GM12865 (cell line): ENCODE results near the gene ZYG11B.

Source experiments
- DNase-seq: peaks from one replicate; pipeline ENCODE4 v3.0.0; 2010; ENCODE audit warnings: low read depth
- H3K4me3 ChIP-seq: 2 replicates; pipeline ENCODE4 v1.5.1; 2011; ENCODE audit warnings: mild to moderate bottlenecking, low read depth, low read length, control low read depth
- CTCF ChIP-seq: IDR thresholded peaks from 2 replicates; pipeline ENCODE4 v1.5.1; 2011; ENCODE audit warnings: low read length, control low read depth, low read depth, inconsistent platforms; ENCODE audit not compliant: insufficient read depth; ENCODE audit errors: missing control alignments

ZYG11B gene

DNA sequence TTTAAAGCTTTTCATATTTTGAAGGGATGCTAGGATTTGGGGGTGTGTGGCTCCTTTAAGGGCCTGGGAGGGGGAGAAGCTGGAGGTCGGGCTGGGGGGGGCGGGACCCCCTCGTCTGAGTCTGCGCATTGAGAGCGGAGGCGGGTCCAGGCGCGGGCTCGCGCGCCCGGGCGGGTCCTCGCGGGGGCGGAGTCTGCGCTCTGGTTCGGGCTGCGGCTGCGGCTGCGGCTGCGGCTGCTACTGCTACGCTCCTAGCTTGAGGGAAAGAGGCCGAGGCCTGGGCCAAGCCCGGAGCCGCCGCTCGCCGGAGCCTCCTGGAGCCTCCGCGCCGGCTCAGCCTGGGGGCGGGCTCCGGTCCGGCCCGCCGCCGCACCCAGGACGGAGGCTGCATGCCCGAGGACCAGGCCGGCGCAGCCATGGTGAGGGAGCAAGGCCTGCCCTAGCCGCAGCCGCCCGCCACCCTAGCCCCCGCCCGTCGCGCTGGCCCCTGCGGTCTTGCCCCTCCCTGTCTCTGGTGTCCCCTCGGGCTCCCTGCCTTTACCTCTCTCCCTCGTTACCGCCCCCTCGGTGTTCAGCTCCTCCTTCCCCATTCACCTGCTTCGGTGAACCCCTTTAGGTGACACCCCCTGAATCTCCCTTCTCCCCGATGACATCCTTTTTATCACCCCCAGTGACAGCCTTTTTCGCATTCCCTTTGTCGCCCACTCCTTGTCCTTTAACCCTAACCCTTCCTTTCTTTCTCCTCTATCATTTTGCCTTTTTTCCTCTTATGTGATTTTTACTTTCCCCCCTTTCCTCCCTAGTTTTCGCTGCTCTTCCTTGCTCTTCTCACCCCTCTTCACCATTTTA lies at the start of gene ZYG11B:
Gene ZYG11B, plus strand, starts transcription at position 189 of the 849 bp plus-strand sequence. Its CDS starts 201 bp downstream, at position 390.
- H3K4me3 ChIP-seq, result peak within 1 kb of the TSS; percentile 96
- peak; percentile 92 for DNase-seq
- TF ChIP-seq CTCF, result no peak

- no peak for TF ChIP-seq CTCF
Observed at GRCh38 chr1:52677076-52677806, 49.0 kb upstream of the ZYG11B start.

GRCh38 chr1:52679048-52679447 lies 47.2 kb upstream of the ZYG11B start:
- no peak overlapping the region for H3K4me3 ChIP-seq
- TF ChIP-seq CTCF, result no peak
- no peak for DNase-seq

More at GRCh38 chr1:52677076-52677806, 49.0 kb upstream of the ZYG11B start:
- H3K4me3 ChIP-seq, result no peak overlapping the region
- DNase-seq, result no peak

DNA sequence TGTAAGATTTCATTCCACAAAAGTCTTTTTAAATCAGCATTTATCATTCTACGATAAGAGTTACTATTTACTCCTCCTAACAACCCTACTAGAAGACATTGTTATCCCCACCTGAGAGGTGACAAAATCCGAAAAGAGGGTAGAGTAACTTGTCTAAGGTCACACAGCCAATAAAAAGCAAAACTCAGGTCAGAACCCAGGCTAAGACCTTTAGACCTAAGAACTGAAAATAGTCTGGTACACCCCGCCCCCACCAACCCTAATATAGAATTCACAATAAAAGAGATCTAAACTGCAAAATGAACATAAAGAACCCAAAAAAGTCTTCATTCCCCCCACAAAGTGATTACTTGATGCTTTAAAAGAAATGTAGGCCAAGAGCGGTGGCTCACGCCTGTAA lies 46.8 kb upstream of the ZYG11B start:
- no peak for TF ChIP-seq CTCF
- no peak for DNase-seq
- no peak overlapping the region for H3K4me3 ChIP-seq

DNA sequence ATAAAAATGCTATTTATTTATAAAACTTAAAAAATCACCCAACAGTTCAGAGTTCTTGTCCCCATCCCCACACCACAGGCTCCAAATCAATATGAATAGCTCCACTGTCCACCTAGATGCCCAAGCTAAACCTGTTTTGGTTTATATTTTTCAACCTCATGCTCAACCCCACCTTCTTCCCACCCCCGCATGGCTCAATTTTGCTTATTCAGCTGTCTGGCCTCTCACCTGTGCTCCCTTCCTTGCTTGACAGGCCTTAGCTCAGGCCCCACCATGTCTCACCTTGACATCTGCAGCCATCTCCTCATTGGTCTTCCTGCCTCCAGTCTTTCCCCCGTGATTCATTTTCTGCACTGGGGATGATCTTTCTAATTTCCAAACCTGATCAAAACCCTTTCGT lies 45.9 kb upstream of the ZYG11B start:
- no peak overlapping the region for H3K4me3 ChIP-seq
- no peak for DNase-seq
- no peak for TF ChIP-seq CTCF

DNA sequence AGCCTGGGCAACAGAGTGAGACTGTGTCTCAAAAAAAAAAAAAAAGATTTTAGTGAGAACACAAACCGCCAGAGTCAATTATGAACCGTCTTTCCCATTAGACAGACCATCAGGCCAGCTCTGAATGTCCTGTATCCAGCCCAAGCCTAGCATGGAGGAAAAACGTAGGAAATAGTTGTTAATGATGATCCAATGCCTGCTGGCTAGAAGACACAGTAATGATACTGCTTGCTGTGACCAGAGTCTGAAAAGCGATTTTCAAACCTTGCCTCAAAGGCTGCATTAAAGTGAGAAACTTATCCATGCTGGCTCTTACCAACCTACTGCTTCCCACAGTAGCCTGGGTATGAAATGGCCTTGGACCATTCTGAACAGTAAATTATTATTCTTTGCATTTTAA lies 45.1 kb upstream of the ZYG11B start:
- TF ChIP-seq CTCF, result no peak
- H3K4me3 ChIP-seq, result no peak overlapping the region
- DNase-seq, result no peak
